T-cell (primary cell): ENCODE data around the gene ST6GALNAC6. TPM values are rescaled to one million over a fixed set of nuclear protein-coding genes. Genes with fewer than 3 reads are reported as not detected.
"Not testable (repeated sequence)": the region's sequence is repeated elsewhere in the genome, so short reads cannot be mapped to it uniquely, and the experiment has no call there.

ENCODE experiments used
- ATAC-seq, 4 experiments: fragments of 200-7000 bp in 3 of 4; fragments of 150-1000 bp in 1 of 4; cut with Tn5 transposase; replicated peaks in 1 of 4; 1 replicate in 3 of 4; 2 replicates in 1 of 4; pipeline ENCODE4 v1.10.0; 2021; ENCODE audit warnings: moderate library complexity in 3 of 4, mild to moderate bottlenecking in 2 of 4, moderate number of reproducible peaks in 1 of 4
- CTCF ChIA-PET, 2 donors: fragments of 300-600 bp; sonication (Branson Sonifier 250); formaldehyde crosslinking; loops; one replicate each; lab custom pipeline; 2022; ENCODE audit warnings: antibody characterized with exemption in 2 of 2; lab: Charles Lee
- POLR2A ChIA-PET, 2 donors: fragments of 300-600 bp; sonication (Branson Sonifier 250); formaldehyde crosslinking; loops; one replicate each; lab custom pipeline; 2022; ENCODE audit warnings: antibody characterized with exemption in 2 of 2; lab: Charles Lee
- DNase-seq, 35 experiments: peaks; one replicate each; pipeline versions ENCODE4 v3.0.0 to v3.0.0-alpha.2; 2013 to 2023
- H3K27ac ChIP-seq: one replicate; pipeline ENCODE4 v1.5.1; 2013; ENCODE audit warnings: low read length
- H3K27me3 ChIP-seq, 2 experiments: replicated peaks in 1 of 2; 1 replicate in 1 of 2; 2 replicates in 1 of 2; pipeline versions ENCODE4 v1.6.1 to v1.7.0; 2013; ENCODE audit warnings: low read length in 1 of 2, mixed read lengths in 1 of 2; ENCODE audit not compliant: control insufficient read depth in 2 of 2, insufficient read depth in 2 of 2; ENCODE audit errors: extremely low read depth in 1 of 2
- H3K36me3 ChIP-seq, 2 donors: 1 replicate in 1 of 2; 2 replicates in 1 of 2; pipeline versions ENCODE4 v1.6.1 to v1.7.0; 2013; ENCODE audit warnings: low read length in 1 of 2; ENCODE audit not compliant: control insufficient read depth in 2 of 2, insufficient read depth in 1 of 2; ENCODE audit errors: extremely low read depth in 1 of 2
- H3K4me1 ChIP-seq, 2 experiments: 1 replicate in 1 of 2; 2 replicates in 1 of 2; pipeline versions ENCODE4 v1.6.1 to v1.7.0; 2013; ENCODE audit warnings: low read length in 2 of 2, mixed read lengths in 1 of 2; ENCODE audit not compliant: insufficient read depth in 2 of 2, control insufficient read depth in 1 of 2; ENCODE audit errors: extremely low read depth in 1 of 2
- H3K4me3 ChIP-seq, 2 donors: 1 replicate in 1 of 2; 2 replicates in 1 of 2; pipeline versions ENCODE4 v1.5.1 to v1.7.0; 2013; ENCODE audit warnings: mild to moderate bottlenecking in 2 of 2, low read length in 1 of 2, moderate library complexity in 1 of 2; ENCODE audit not compliant: control insufficient read depth in 1 of 2; ENCODE audit errors: extremely low read depth in 1 of 2
- H3K9me3 ChIP-seq: 2 replicates; pipeline ENCODE4 v1.7.0; 2013
- H3K27ac Mint-ChIP-seq, 2 donors: one replicate each; pipeline ENCODE4 v1.8.0; 2020 to 2021; ENCODE audit warnings: mild to moderate bottlenecking in 2 of 2, mixed read lengths in 2 of 2
- H3K27me3 Mint-ChIP-seq, 2 donors: one replicate each; pipeline ENCODE4 v1.8.0; 2021 to 2022; ENCODE audit warnings: mixed read lengths in 2 of 2
- H3K36me3 Mint-ChIP-seq: one replicate; pipeline ENCODE4 v1.8.0; 2021; ENCODE audit warnings: mixed read lengths
- H3K4me1 Mint-ChIP-seq, 3 donors: one replicate each; pipeline ENCODE4 v1.8.0; 2020 to 2022; ENCODE audit warnings: mixed read lengths in 3 of 3, mild to moderate bottlenecking in 1 of 3
- H3K4me3 Mint-ChIP-seq, 3 donors: one replicate each; pipeline ENCODE4 v1.8.0; 2020 to 2022; ENCODE audit warnings: mild to moderate bottlenecking in 3 of 3, mixed read lengths in 3 of 3, moderate library complexity in 3 of 3
- H3K9me3 Mint-ChIP-seq, 3 donors: one replicate each; pipeline ENCODE4 v1.8.0; 2020 to 2022; ENCODE audit warnings: mixed read lengths in 3 of 3
- WGBS: methylation state at CpG from one replicate; pipeline ENCODE4 v1.1.5; 2013; ENCODE audit warnings: missing lambda C conversion rate; ENCODE audit not compliant: insufficient coverage; 5-methylcytosine and 5-hydroxymethylcytosine counted together
- total RNA-seq, 35 experiments: library from RNA in 6 of 35; stranded (reverse) in 6 of 35; fragments of 120-200 nt in 1 of 35; gene quantifications; one replicate each; pipeline versions ENCODE4 v1.2.1 to v1.2.4 and lab custom pipeline; 2013 to 2026

The ST6GALNAC6 gene
- total RNA-seq, 5 donors from 2014 or later (not counting 1 experiment from before 2014, with no cell fraction given) = 73.0 to 123 (median 86.3) TPM

DNA sequence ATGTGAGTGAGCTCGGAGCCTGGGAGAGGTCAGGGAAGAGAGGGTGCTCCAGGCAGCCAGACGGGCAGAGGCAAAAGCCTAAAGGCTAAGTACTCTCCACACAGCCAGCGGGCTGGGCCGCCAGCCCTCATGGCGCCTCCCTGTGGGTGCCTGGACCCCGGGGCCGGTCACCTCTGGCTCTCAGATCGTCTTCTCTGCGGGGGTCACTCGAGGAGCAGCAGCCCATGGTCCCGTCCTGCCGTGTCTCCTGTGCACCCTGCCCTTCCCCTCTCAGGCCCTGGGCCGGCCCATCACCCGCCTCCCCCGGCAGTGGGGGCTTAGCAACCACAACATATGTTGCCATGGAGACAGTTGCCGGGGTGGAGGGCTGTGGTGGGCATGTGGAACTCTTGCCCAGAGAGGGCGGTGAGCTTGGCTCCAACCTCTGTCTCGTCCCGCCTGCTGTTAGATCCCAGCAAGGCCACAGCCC, 26.1 kb downstream of the ST6GALNAC6 start:
- H3K27ac ChIP-seq = no peak overlapping the region
- Mint-ChIP-seq H3K4me1 (peaks cover 6 to 8% (median 7%) of the 10 kb centered on the region in 3 donors), H3K36me3 (no peaks in the 10 kb centered on the region), H3K4me3 (no peak overlapping the region), H3K27me3 (peaks cover 0 to 4% of the 10 kb centered on the region in 2 donors), H3K27ac (no peak overlapping the region), H3K9me3 (no peaks in the 10 kb centered on the region)
- no peaks in the 10 kb centered on the region for H3K36me3 ChIP-seq
- no peaks in the 10 kb centered on the region for H3K9me3 ChIP-seq
- ChIA-PET POLR2A (no interaction called here), CTCF (no interaction called here)
- 89% methylated on average over 10 of the region's 19 CpGs for WGBS
- H3K4me1 ChIP-seq = peaks cover 0 to 20% of the 10 kb centered on the region in 2 experiments
- H3K27me3 ChIP-seq = peaks cover 0 to 20% of the 10 kb centered on the region in 2 experiments
- DNase-seq = no peak
- no peak for ATAC-seq
- no peak overlapping the region for H3K4me3 ChIP-seq

- Histone ChIP-seq H3K27me3 (peaks cover 0 to 14% of the 10 kb centered on the region in 2 experiments), H3K27ac (no peak overlapping the region), H3K4me3 (no peak overlapping the region), H3K36me3 (no peaks in the 10 kb centered on the region), H3K4me1 (peaks cover 0 to 14% of the 10 kb centered on the region in 2 experiments), H3K9me3 (no peaks in the 10 kb centered on the region)
- CTCF ChIA-PET = no interaction called here
- DNase-seq (no peak), ATAC-seq (no peak)
- no peaks in the 10 kb centered on the region for H3K36me3 Mint-ChIP-seq
- no peaks in the 10 kb centered on the region for H3K27me3 Mint-ChIP-seq
- no peak overlapping the region for H3K4me3 Mint-ChIP-seq
- H3K27ac Mint-ChIP-seq = no peak overlapping the region
- POLR2A ChIA-PET = no interaction called here
- no peaks in the 10 kb centered on the region for H3K9me3 Mint-ChIP-seq
- 81% methylated on average over 10 of the region's 20 CpGs for WGBS
- H3K4me1 Mint-ChIP-seq = peaks cover 0 to 3% (median 2%) of the 10 kb centered on the region in 3 donors
Observed at GRCh38 chr9:127872369-127873222, 26.8 kb downstream of the ST6GALNAC6 start.

DNA sequence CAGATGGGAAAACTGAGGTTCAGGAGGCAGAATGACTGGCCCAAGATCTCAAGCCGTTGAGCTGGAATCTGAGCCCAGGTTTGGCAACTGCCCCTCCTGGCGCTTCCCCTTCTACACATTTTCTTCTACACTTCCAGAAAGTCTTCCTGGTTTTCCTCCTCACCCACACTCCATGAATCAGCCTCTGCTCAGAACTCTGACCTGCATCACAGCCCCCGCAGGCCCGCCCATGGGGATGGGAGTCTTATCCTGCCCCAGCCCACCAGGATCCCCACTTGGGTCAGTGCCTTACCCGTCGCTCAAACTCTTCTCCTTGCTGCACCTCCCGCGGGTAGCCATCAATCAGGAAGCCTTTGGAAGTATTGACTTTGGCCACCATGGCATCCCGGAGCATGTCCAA, 27.9 kb downstream of the ST6GALNAC6 start:
- DNase-seq = no peak
- ChIA-PET CTCF (no interaction called here), POLR2A (no interaction called here)
- Histone ChIP-seq H3K27me3 (peaks cover 0 to 6% of the 10 kb centered on the region in 2 experiments), H3K4me3 (no peak overlapping the region), H3K27ac (no peak overlapping the region), H3K9me3 (no peaks in the 10 kb centered on the region), H3K36me3 (no peaks in the 10 kb centered on the region), H3K4me1 (peaks cover 0 to 9% of the 10 kb centered on the region in 2 experiments)
- H3K27me3 Mint-ChIP-seq = no peaks in the 10 kb centered on the region
- H3K36me3 Mint-ChIP-seq = no peaks in the 10 kb centered on the region
- no peaks in the 10 kb centered on the region for H3K9me3 Mint-ChIP-seq
- no peak for ATAC-seq
- no peak overlapping the region for H3K27ac Mint-ChIP-seq
- H3K4me3 Mint-ChIP-seq = no peak overlapping the region
- H3K4me1 Mint-ChIP-seq = peaks cover 0 to under 1% (median 0%) of the 10 kb centered on the region in 3 donors
- WGBS = 95% methylated on average over 8 of the region's 9 CpGs

GRCh38 chr9:127870887-127871286, 28.5 kb downstream of the ST6GALNAC6 start:
- Mint-ChIP-seq H3K4me1 (peaks cover 3 to 7% (median 4%) of the 10 kb centered on the region in 3 donors), H3K36me3 (no peaks in the 10 kb centered on the region), H3K4me3 (no peak overlapping the region), H3K9me3 (no peaks in the 10 kb centered on the region), H3K27me3 (no peaks in the 10 kb centered on the region), H3K27ac (no peak overlapping the region)
- WGBS = 92% methylated on average over 10 of the region's 12 CpGs
- ATAC-seq = no peak
- Histone ChIP-seq H3K27ac (no peak overlapping the region), H3K4me1 (peaks cover 0 to 11% of the 10 kb centered on the region in 2 experiments), H3K27me3 (peaks cover 0 to 5% of the 10 kb centered on the region in 2 experiments), H3K9me3 (no peaks in the 10 kb centered on the region), H3K4me3 (no peak overlapping the region), H3K36me3 (no peaks in the 10 kb centered on the region)
- DNase-seq = no peak
- CTCF ChIA-PET = interaction anchor here in 1 of 2 donors (1.5 kb wide), 1 partner anchor 9 kb away, joined by 3 read pairs; no protein-coding TSS in a partner anchor
- POLR2A ChIA-PET = no interaction called here

DNA sequence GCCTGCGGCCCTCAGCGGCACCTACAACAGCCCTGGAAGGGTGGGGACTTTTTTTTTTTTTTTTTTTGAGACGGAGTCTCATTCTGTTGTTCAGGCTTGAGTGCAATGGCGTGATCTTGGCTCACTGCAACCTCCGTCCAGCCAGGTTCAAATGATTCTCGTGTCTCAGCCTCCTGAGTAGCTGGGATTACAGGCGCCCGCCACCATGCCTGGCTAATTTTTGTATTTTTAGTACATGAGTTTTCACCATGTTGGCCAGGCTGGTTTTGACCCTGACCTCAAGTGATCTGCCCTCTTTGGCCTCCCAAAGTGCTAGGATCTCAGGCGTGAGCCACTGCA, 29.3 kb downstream of the ST6GALNAC6 start:
- CTCF ChIA-PET = interaction anchor here (0.5 to 1.5 kb wide), 12 partner anchors 9 to 94 kb away, joined by 3 to 14 read pairs (median 5); partner anchors contain the start of gene CDK9 (in 2 of the 2)
- ATAC-seq, H3K9me3 ChIP-seq, H3K36me3 ChIP-seq, H3K9me3 Mint-ChIP-seq, DNase-seq, H3K27ac ChIP-seq, H3K27ac Mint-ChIP-seq, H3K4me3 Mint-ChIP-seq, H3K4me3 ChIP-seq, POLR2A ChIA-PET, H3K27me3 ChIP-seq, H3K36me3 Mint-ChIP-seq, H3K27me3 Mint-ChIP-seq: not testable (repeated sequence)
- H3K4me1 ChIP-seq = peaks cover 0 to 18% of the 10 kb centered on the region in 2 experiments
- H3K4me1 Mint-ChIP-seq = peaks cover 11 to 14% (median 12%) of the 10 kb centered on the region in 3 donors
- 89% methylated on average over 6 of the region's 9 CpGs for WGBS

- Histone ChIP-seq H3K27me3 (no peaks in the 10 kb centered on the region), H3K9me3 (no peaks in the 10 kb centered on the region), H3K4me1 (peaks cover 3 to 24% of the 10 kb centered on the region in 2 experiments), H3K4me3 (no peak overlapping the region), H3K36me3 (no peaks in the 10 kb centered on the region), H3K27ac (no peak overlapping the region)
- POLR2A ChIA-PET = no interaction called here
- no peak overlapping the region for H3K27ac Mint-ChIP-seq
- CTCF ChIA-PET = interaction anchor here (0.5 to 1.5 kb wide), 14 partner anchors 8 to 283 kb away, joined by 3 to 14 read pairs (median 4); partner anchors contain the start of genes CDK9 (in 2 of the 2) and TOR2A (in 1 of the 2)
- ATAC-seq (peak; percentile 61 to 74 (median 70)), DNase-seq (peak in 34 of 35 experiments; percentile 39 to 82 (median 60))
- peaks cover 14 to 18% (median 18%) of the 10 kb centered on the region in 3 donors for H3K4me1 Mint-ChIP-seq
- H3K9me3 Mint-ChIP-seq = no peaks in the 10 kb centered on the region
- no peaks in the 10 kb centered on the region for H3K36me3 Mint-ChIP-seq
- no peak overlapping the region for H3K4me3 Mint-ChIP-seq
- H3K27me3 Mint-ChIP-seq = no peaks in the 10 kb centered on the region
- WGBS = 68% methylated on average over 17 of the region's 18 CpGs
Observed at GRCh38 chr9:127869310-127870152, 29.9 kb downstream of the ST6GALNAC6 start.
